Midbrain (tissue), 1 donor: ENCODE measurements around the gene NTN3.
"Not testable (repeated sequence)": the region's sequence is repeated elsewhere in the genome, so short reads cannot be mapped to it uniquely, and the experiment has no call there.

Source experiments
- DNase-seq: peaks from one replicate; lab custom pipeline; 2025; lab: John Stamatoyannopoulos, UW

The NTN3 gene

DNA sequence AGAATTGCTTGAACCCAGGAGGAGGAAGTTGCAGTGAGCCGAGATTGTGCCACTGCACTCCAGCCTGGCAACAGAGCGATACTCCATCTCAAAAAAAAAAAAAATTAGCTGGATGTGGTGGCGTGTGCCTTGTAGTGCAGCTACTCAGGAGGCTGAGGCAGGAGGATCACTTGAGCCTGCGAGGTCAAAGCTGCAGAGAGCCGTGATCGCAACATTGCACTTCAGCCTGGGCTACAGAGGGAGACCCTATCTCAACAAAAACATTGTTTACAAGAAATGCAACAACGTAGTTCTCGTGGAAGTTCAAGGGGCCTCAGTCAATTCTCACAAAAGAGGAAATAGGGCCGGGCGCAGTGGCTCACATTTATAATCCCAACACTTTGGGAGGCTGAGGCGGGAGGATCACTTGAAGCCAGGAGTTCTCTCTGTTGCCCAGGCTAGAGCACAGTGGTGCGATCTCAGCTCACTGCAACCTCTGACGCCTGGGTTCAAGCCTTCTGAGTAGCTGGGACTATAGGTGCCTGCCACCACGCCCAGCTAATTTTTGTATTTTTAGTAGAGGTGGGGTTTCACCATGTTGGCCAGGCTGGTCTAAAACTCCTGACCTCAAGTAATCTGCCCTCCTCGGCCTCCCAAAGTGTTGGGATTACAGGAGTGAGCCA is 29.8 kb upstream of the NTN3 start:
- DNase-seq = not testable (repeated sequence)

- DNase-seq = no peak
These were observed 27.5 kb upstream of the NTN3 start for GRCh38 chr16:2443555-2443954.

GRCh38 chr16:2447920-2448583 is 23.0 kb upstream of the NTN3 start:
- DNase-seq = no peak

DNA sequence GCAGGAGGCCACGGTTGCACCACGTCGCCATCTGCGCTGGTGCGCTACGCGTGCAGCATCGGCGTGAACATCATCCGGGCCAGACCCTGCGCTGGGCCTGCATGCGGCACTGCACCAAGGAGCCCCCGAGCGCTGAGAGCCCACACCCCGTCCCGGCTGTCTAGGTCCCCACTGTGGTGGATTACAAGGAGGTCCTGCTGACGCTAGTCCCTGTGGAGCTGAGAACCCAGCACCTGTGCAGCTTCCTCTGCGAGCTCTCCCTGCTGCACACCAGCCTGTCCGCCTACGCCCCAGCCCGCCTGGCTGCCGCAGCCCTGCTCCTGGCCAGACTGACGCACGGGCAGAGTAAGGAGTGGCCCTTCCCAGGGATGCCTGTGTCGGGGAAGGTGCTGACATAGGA is 22.0 kb upstream of the NTN3 start:
- no peak for DNase-seq

DNA sequence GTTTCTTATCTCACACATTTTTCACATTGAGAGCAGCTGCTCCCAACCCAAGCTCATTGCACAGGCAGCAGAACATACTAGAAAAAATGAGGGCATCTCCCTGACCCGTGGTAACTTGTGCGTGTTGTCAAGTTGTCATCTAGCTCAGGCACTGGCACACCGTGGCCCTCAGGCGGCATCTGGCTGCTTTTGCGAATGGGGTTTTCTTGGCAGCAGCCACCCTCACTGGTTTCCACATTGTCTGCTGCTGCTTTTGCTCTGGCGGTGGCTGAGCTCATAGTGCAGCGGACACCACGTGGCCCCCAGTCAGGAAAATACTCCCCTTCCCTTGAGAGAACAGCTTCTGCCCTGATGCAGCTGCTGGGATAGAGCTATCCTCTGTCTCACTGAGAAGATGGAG is 20.6 kb upstream of the NTN3 start:
- DNase-seq = peak; percentile 76

DNA sequence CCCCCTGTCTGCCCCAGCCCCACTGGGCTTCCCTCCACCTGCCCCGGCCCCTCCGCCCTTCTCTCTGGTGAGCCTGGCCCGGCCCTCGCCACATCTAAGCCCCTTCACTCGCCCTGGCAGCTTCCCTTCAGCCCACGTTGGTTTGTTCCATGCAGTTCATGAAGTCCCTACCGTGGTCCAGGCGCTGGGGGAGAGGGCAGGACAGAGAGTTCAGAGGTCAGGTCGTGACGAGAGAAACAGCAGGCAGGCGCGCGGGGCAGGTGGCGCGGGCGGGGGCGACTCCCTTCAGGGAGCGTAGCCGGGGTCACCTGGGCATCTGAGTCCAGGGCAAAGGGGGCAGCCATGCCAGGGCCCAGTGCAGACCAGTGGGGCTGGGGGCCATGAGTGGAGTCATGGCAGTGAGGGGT is 20.1 kb upstream of the NTN3 start:
- no peak for DNase-seq

DNA sequence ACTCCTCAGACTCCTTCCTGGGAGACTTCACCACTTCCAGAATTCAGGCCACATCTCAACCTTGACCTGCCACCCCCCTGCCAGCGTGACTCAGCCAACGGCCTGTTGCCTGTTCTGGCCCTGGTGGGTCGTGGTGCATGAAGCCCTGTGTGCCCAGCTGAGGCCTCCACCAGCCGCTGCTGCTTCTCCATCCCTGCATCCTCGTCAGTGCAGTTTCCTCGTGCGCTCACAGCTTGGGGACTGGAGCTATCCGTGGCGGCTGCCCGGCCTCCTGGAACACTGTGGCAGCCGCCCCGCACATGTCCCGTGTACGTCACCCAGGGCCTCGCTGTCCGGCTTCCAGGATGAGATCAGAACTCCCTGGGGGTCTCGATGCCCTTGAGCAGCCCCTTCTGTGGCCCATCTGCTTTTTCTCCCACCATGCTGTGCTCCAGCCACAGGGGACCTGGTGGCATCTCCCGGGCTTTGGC is 19.2 kb upstream of the NTN3 start:
- DNase-seq = no peak

DNA sequence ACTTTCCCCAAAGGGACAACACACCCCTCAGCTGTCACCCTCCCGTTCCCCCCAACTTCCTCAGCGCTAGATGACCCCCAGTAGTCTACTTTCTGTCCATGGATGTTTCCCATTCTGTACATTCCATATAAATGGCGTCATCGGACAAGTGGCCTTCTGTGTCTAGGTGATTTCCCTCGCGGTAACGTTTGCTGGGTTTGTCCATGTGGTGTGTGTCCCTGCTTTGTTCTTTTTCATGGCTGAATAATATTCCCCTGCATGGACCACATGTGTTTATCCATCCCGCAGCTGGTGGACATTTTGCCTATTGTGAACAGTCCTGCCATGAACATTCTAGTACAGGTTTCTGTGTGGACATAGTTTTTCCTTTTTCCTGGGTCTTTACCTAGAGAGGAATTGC is 18.4 kb upstream of the NTN3 start:
- DNase-seq = no peak

DNA sequence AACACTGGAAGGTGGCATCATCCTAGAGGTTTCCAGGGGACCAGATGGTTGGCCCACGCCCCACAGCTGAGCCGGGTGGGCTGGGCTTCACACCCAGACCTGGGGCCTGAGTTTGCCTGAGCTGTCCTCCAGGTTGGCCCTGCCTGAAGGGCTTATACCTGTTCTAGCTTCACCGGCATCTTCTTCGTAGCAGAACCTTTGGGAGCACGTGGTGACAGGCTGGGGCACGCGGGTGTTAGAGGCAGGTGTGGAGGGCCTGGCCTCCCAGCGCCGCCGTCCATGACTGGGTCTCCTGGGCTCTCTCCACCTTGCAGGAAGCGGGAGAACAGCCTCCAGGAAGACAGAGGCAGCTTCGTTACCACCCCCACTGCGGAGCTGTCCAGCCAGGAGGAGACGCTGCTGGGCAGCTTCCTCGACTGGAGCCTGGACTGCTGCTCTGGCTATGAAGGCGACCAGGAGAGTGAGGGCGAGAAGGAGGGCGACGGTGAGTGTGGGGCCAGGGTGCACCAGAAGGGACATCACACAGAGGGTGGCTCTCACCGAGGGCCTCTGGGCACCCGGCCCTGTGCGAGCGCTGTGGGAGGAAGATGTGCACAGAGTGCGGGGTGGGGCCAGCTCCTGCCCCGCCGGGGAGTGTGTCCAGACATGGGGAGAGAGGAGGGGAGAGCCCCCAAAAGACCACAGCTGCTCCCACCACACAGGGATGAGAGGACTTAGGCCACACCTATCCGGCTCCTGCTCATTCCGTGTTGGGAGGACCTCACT is 15.8 kb upstream of the NTN3 start:
- no peak for DNase-seq

DNA sequence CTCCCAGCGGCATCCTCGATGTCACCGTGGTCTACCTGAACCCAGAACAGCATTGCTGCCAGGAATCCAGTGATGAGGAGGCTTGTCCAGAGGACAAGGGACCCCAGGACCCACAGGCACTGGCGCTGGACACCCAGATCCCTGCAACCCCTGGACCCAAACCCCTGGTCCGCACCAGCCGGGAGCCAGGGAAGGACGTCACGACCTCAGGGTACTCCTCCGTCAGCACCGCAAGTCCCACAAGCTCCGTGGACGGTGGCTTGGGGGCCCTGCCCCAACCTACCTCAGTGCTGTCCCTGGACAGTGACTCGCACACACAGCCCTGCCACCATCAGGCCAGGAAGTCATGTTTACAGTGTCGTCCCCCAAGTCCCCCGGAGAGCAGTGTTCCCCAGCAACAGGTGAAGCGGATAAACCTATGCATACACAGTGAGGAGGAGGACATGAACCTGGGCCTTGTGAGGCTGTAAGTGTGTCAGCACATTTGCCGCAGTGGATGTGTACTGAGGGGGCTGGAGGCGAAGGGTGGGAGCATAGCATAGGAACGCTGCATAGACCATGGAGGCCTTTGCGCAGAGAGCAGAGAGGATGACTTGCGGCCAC is 14.4 kb upstream of the NTN3 start:
- no peak for DNase-seq

GRCh38 chr16:2457267-2457666 is 13.8 kb upstream of the NTN3 start:
- DNase-seq = no peak

GRCh38 chr16:2457946-2458345 is 13.2 kb upstream of the NTN3 start:
- DNase-seq = no peak

DNA sequence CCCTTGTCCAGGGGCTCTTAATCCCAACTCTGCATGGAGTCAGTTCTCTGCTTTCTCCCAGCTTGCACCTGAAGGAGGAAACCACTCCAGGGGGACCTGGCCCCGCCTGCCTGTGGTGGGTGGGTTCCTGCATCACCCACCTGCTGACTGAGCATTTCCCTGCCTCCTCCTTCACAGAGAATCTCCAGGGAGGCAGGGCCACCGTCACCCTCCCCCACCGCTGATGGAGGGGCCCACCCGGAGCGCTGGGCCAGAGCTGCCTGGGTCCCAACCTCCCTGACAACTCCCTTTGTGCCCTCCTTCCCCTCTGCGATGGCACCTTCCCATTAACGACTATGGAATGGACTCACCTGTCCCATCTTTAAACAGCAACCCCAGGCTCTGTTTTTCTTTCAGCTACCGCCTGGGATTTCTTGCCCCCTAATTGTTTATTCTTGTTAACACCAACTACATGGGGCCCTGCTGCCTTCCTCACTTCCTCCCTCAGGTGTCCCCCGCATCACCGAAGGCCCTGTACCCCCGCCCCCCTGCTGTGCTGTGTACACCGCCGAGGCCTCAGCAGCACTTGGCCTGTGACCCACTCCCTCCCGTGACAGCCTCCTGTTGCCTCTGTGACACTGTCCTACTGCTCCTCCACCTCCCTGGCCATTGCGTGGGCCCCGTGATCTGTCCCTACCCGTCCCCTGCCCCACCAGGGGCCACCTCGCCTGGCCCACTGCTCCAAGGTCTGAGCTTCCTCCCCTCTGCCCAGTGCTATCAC is 12.0 kb upstream of the NTN3 start:
- no peak for DNase-seq

DNA sequence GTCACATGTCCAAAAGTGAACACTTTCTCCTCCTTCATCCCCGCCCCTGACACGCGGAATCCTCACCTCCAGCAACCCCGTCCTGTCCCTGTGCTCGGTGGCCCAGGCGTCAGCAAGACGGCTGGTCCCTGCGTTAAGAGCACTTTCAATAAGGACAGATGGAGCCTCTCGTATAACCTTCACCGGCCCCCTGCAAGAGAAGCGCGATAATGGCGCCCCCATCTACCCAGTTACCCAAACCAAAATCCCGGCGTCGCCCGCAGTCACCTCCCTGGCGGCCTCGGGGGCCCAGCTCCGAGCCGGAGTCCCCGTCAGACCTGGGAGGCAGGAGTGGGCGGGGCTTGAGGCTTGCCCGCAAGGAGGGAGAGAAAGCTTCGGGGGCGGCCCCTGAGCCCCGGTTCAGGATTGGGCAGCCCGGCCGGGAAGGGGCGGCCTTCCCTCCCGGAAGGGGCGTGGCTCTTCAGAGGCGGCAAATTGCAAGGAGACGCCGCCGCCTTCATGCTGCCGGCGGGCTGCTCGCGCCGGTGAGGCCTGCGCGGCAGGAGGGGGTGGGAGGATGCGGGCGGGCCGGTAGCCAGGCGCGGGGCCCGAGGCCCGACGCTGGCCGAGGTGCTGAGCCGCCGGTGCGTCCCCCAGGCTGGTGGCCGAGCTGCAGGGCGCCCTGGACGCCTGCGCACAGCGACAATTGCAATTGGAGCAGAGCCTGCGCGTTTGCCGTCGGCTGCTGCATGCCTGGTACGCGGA is 11.3 kb upstream of the NTN3 start, which contains the start of gene TEDC2:
Gene TEDC2 (plus strand): TSS at position 463 of the 744 bp plus-strand sequence. CDS start 36 bp downstream, at position 499.
- DNase-seq = peak; percentile 95

GRCh38 chr16:2460391-2460713 is 10.7 kb upstream of the NTN3 start:
- DNase-seq = no peak

GRCh38 chr16:2460916-2461315 is 10.2 kb upstream of the NTN3 start:
- no peak for DNase-seq

- no peak for DNase-seq
These were observed 8.8 kb upstream of the NTN3 start for GRCh38 chr16:2462031-2462866.

DNA sequence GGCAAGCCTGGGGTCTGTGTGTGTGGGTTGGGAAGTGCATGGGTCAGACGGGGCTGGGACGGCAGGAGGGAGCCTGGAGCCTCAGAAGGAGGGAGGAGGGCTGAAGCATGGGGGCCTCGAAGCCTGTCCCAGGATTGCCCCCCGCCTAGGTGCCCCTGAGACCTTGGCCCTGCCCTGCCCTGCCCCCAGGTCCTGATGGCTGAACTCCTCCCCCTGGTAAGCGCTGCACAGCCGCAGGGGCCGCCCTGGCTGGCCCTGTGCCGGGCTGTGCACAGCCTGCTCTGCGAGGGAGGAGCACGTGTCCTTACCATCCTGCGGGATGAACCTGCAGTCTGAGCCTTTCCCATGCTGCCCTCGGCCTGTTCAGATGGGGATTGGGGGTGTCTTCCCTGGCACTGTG is 6.8 kb upstream of the NTN3 start:
- no peak for DNase-seq

- DNase-seq = no peak
These were observed 5.3 kb upstream of the NTN3 start for GRCh38 chr16:2465653-2466415.
